Esophagus muscularis mucosa (tissue), 4 donors: ENCODE measurements around the gene SEMA5B. TPM values are rescaled to one million over a fixed set of nuclear protein-coding genes. Genes with fewer than 3 reads are reported as not detected.

ENCODE experiments used
- DNase-seq: peaks from one replicate; pipeline ENCODE4 v3.0.0-alpha.2; 2017; ENCODE audit errors: extremely low spot score
- H3K27ac ChIP-seq, 4 donors: fragments of 200-600 bp; sonication (generic); replicated peaks in 1 of 4; 1 replicate in 3 of 4; 2 replicates in 1 of 4; pipeline ENCODE4 v1.5.1; 2016 to 2019; ENCODE audit warnings: mild to moderate bottlenecking in 1 of 4
- H3K27me3 ChIP-seq, 4 donors: fragments of 200-600 bp; sonication (generic); one replicate each; pipeline versions ENCODE4 v1.5.1 to v1.6.0; 2016 to 2019
- H3K36me3 ChIP-seq, 4 donors: fragments of 200-600 bp; sonication (generic); one replicate each; pipeline ENCODE4 v1.5.1; 2016 to 2019
- H3K4me1 ChIP-seq, 4 donors: fragments of 200-600 bp; sonication (generic); one replicate each; pipeline ENCODE4 v1.5.1; 2016 to 2019
- H3K4me3 ChIP-seq, 4 donors: fragments of 200-600 bp; sonication (generic); 1 replicate in 2 of 4; 2 replicates in 2 of 4; pipeline ENCODE4 v1.5.1; 2016 to 2019; ENCODE audit warnings: mild to moderate bottlenecking in 4 of 4, moderate library complexity in 1 of 4
- H3K9me3 ChIP-seq, 4 donors: fragments of 200-600 bp; sonication (generic); 1 replicate in 3 of 4; 2 replicates in 1 of 4; pipeline ENCODE4 v1.5.1; 2016 to 2019
- EP300 ChIP-seq: sonication (generic); formaldehyde crosslinking; IDR thresholded peaks from one replicate; pipeline ENCODE4 v1.6.1; 2017; ENCODE audit warnings: antibody characterized with exemption
- POLR2A ChIP-seq: fragments of 450-650 bp; IDR thresholded peaks from one replicate; pipeline ENCODE4 v1.6.1; 2017; ENCODE audit warnings: antibody characterized with exemption, moderate library complexity, mild to moderate bottlenecking, low read depth
- POLR2AphosphoS5 ChIP-seq, 2 donors: sonication (generic); formaldehyde crosslinking; IDR thresholded peaks; one replicate each; pipeline ENCODE4 v1.6.1; 2017; ENCODE audit warnings: antibody characterized with exemption in 2 of 2
- WGBS: methylation state at CpG from one replicate; pipeline ENCODE4 v1.1.5; 2018; 5-methylcytosine and 5-hydroxymethylcytosine counted together
- intact Hi-C: fragments of 100-400 bp; cut with DNase I; formaldehyde crosslinking; loops from one replicate; pipeline ENCODE4 v1.15.1; 2023
- total RNA-seq, 4 donors: library from RNA; depleted of rRNA; stranded (reverse); fragments of >200 nt; gene quantifications; one replicate each; pipeline versions ENCODE4 v1.1.0 to v1.2.1, GENCODE V29; 2016
- TF ChIP-seq, protein P1 (sequence below), 3 experiments: fragments of 200-600 bp in 2 of 3; fragments of 450-650 bp in 1 of 3; sonication (generic) in 2 of 3; IDR thresholded peaks; one replicate each; pipeline ENCODE4 v1.5.1; 2017 to 2019; ENCODE audit warnings: antibody characterized with exemption in 3 of 3, mild to moderate bottlenecking in 2 of 3, moderate library complexity in 1 of 3

The SEMA5B gene
- total RNA-seq, 4 donors from 2014 or later = under 0.01 to 1.6 (median 0.34) TPM

DNA sequence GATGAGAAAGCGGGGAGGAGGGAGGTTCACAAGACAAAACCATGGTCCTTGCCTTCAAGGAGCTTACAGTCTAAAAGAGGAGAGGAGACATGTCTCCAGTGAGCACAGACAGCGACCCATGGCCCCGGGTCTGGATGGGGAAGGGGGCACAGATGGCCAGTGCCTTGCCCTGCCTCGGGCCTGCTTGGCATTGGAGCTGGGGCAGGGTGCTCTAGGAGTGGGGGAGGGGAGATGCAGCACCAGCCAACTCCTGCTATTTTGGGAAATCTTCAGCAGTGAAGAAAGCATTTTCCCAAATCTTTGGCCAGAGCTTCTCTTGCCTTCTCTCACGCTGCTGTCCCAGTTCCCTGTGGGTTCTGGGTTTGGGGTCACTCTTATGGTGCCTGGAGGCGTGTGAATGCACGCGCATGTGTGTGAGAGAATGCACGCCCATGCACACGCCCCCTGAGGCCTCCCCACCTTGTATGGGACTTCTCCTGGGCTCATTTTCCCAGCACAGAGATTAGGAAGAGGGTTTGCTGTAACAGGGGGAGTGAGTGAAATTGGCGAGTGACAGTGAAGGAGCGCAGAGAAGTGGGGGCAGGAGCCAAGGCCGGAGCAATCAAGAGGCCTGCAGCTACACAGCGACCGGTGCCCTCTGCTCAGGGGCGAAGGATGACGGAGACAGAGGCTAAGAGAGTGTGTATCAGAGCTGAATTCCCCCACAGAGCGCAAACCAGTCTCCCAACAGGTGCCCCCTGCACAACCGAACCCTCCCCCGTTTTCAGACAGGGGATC is 71.5 kb downstream of the SEMA5B start:
- intact Hi-C loops = no loop called here
- H3K4me1 ChIP-seq = peaks cover 23 to 32% (median 30%) of the 10 kb centered on the region in 4 donors
- H3K9me3 ChIP-seq = no peaks in the 10 kb centered on the region
- no peaks in the 10 kb centered on the region for H3K36me3 ChIP-seq
- whole genome bisulfite sequencing = 76% methylated on average over 17 of the region's 20 CpGs
- no peak for DNase-seq
- H3K27me3 ChIP-seq = peaks cover 0 to 5% (median 0%) of the 10 kb centered on the region in 4 donors
- no peak overlapping the region for H3K4me3 ChIP-seq
- peak overlapping the region in 2 of 4 donors; percentile 27 to 49 for H3K27ac ChIP-seq
- no peak for TF ChIP-seq EP300
- TF ChIP-seq POLR2AphosphoS5 (IDR thresholded peaks at IDR 0.05) = no peak
- TF ChIP-seq, protein P1, sequence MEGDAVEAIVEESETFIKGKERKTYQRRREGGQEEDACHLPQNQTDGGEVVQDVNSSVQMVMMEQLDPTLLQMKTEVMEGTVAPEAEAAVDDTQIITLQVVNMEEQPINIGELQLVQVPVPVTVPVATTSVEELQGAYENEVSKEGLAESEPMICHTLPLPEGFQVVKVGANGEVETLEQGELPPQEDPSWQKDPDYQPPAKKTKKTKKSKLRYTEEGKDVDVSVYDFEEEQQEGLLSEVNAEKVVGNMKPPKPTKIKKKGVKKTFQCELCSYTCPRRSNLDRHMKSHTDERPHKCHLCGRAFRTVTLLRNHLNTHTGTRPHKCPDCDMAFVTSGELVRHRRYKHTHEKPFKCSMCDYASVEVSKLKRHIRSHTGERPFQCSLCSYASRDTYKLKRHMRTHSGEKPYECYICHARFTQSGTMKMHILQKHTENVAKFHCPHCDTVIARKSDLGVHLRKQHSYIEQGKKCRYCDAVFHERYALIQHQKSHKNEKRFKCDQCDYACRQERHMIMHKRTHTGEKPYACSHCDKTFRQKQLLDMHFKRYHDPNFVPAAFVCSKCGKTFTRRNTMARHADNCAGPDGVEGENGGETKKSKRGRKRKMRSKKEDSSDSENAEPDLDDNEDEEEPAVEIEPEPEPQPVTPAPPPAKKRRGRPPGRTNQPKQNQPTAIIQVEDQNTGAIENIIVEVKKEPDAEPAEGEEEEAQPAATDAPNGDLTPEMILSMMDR (IDR thresholded peaks at IDR 0.05) = no peak
- no peak for TF ChIP-seq POLR2A

DNA sequence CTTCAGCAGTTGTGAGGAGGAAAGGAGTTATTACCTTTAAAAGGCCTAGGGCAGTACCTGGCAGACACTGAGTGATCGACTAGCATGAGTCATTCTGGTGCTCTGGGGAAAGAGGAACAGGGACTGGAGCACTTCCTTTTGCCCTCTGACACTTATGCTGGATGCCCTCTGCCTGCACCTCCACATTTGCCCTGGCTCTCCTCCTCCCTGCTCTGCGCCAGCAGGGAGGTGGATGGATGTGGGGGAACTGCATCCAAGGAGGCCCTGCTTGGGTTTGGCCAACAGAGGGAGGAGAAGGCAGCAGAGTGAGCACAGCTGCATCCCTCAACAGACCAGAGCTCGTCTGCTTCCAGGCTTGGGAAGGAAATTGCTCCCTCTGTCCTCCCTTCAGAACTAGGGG is 75.0 kb downstream of the SEMA5B start:
- Histone ChIP-seq H3K4me3 (no peak overlapping the region), H3K27me3 (peaks cover 0 to 1% (median 0%) of the 10 kb centered on the region in 4 donors), H3K9me3 (no peaks in the 10 kb centered on the region), H3K4me1 (peaks cover 14 to 18% (median 18%) of the 10 kb centered on the region in 4 donors), H3K27ac (no peak overlapping the region), H3K36me3 (no peaks in the 10 kb centered on the region)
- DNase-seq = no peak
- TF ChIP-seq, protein P1 (IDR thresholded peaks at IDR 0.05) = peak in 1 of 3 experiments; percentile 10
- TF ChIP-seq POLR2A = no peak
- 76% methylated on average over 3 of the region's 3 CpGs for WGBS
- intact Hi-C loops = no loop called here

DNA sequence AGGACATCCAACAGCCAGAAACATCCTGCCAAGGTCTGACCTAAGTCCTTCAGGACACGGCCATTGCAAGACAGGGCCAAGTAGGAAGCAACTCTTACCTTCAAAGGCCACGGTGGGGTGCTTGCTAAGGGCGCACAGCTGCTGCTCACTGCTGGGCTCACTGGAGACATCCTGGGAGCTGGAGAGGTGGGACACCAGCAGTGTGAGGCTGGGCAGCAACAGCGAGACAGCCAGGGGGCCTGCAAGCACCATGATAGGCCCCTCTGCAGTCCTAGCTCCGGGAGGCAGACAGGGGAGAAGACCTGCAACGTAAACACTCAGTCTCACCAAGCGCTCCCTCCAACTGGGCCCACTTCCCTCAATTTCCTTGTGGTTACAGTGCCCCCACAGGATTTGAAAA is 79.2 kb downstream of the SEMA5B start:
- no peak for TF ChIP-seq POLR2AphosphoS5 (IDR thresholded peaks at IDR 0.05)
- TF ChIP-seq POLR2A = no peak
- TF ChIP-seq EP300 = no peak
- TF ChIP-seq, protein P1 (IDR thresholded peaks at IDR 0.05) = no peak
- Histone ChIP-seq H3K4me3 (no peak overlapping the region), H3K4me1 (peaks cover 0 to 13% (median under 1%) of the 10 kb centered on the region in 4 donors), H3K27ac (no peak overlapping the region), H3K9me3 (no peaks in the 10 kb centered on the region), H3K36me3 (no peaks in the 10 kb centered on the region), H3K27me3 (no peaks in the 10 kb centered on the region)
- no peak for DNase-seq
- WGBS = 82% methylated on average over 6 of the region's 7 CpGs
- intact Hi-C loops = loop anchor here (10.0 kb wide), 2 partner anchors 306 to 606 kb away; no protein-coding TSS in a partner anchor

DNA sequence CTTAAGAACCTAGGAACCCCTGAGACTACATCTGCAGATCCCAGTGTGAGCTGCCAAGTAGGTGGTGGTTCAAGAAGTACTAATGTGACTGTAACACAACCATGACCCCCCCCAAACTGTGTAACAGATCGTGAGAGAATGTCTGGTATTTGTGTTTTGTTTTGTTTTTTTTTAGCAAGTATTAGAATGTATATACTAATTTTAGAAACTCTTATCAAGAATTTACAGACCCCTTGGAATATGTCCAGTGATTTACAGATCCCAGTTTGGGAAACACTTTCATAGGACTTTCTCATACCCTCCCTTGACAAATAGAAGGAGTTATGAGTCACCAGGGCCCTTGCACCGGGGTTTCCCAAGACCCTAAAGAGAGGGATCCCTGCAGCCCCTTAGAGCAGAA is 79.8 kb downstream of the SEMA5B start:
- peaks cover 5 to 20% (median 6%) of the 10 kb centered on the region in 4 donors for H3K4me1 ChIP-seq
- no peak overlapping the region for H3K27ac ChIP-seq
- H3K27me3 ChIP-seq = no peaks in the 10 kb centered on the region
- WGBS = 69% methylated on average over 2 of the region's 2 CpGs
- H3K36me3 ChIP-seq = no peaks in the 10 kb centered on the region
- intact Hi-C loops = loop anchor here (10.0 kb wide), 2 partner anchors 307 to 607 kb away; no protein-coding TSS in a partner anchor
- TF ChIP-seq, protein P1 (IDR thresholded peaks at IDR 0.05) = no peak
- no peak for TF ChIP-seq POLR2AphosphoS5 (IDR thresholded peaks at IDR 0.05)
- TF ChIP-seq POLR2A = no peak
- TF ChIP-seq EP300 = no peak
- no peak overlapping the region for H3K4me3 ChIP-seq
- DNase-seq = no peak
- H3K9me3 ChIP-seq = no peaks in the 10 kb centered on the region
